CD14-positive monocyte (primary cell): ENCODE data around the gene STK11IP. TPM values are rescaled to one million over a fixed set of nuclear protein-coding genes. Genes with fewer than 3 reads are reported as not detected.
A peak's percentile ranks its signal among the peaks of the same experiment; 100 is the strongest.

Source experiments
- DNase-seq, 3 donors: peaks; one replicate each; pipeline ENCODE4 v3.0.0-alpha.2; 2011 to 2022
- H2AFZ ChIP-seq: 2 replicates; pipeline ENCODE4 v1.6.0; 2012; ENCODE audit warnings: mild to moderate bottlenecking, low read depth, low read length, inconsistent platforms; ENCODE audit not compliant: insufficient read depth, poor library complexity, severe bottlenecking
- H3K27ac ChIP-seq, 2 donors: 1 replicate in 1 of 2; 2 replicates in 1 of 2; pipeline ENCODE4 v1.5.1; 2012 to 2013; ENCODE audit warnings: low read length in 2 of 2, control low read depth in 1 of 2, inconsistent platforms in 1 of 2, low read depth in 1 of 2, mild to moderate bottlenecking in 1 of 2
- H3K27me3 ChIP-seq, 2 donors: one replicate each; pipeline versions ENCODE4 v1.6.0 to v1.6.1; 2011 to 2013; ENCODE audit warnings: low read length in 2 of 2; ENCODE audit not compliant: control insufficient read depth in 2 of 2, insufficient read depth in 2 of 2
- H3K36me3 ChIP-seq, 2 donors: replicated peaks in 1 of 2; 1 replicate in 1 of 2; 2 replicates in 1 of 2; pipeline versions ENCODE4 v1.5.1 to v1.6.1; 2012 to 2013; ENCODE audit warnings: low read length in 2 of 2, control low read depth in 1 of 2, inconsistent platforms in 1 of 2, mild to moderate bottlenecking in 1 of 2; ENCODE audit not compliant: insufficient read depth in 2 of 2, control insufficient read depth in 1 of 2
- H3K4me1 ChIP-seq, 2 donors: 1 replicate in 1 of 2; 2 replicates in 1 of 2; pipeline versions ENCODE4 v1.5.1 to v1.6.1; 2012 to 2013; ENCODE audit warnings: low read length in 2 of 2, control low read depth in 1 of 2, inconsistent platforms in 1 of 2, mild to moderate bottlenecking in 1 of 2, moderate library complexity in 1 of 2; ENCODE audit not compliant: insufficient read depth in 2 of 2, control insufficient read depth in 1 of 2
- H3K4me2 ChIP-seq: replicated peaks from 2 replicates; pipeline ENCODE3; 2012; ENCODE audit warnings: low read length, moderate library complexity, mild to moderate bottlenecking; ENCODE audit not compliant: poor library complexity, severe bottlenecking; ENCODE audit errors: extremely low read depth
- H3K4me3 ChIP-seq, 3 experiments: fragments of 200-600 bp in 1 of 3; sonication (generic) in 1 of 3; replicated peaks in 1 of 3; 1 replicate in 2 of 3; 2 replicates in 1 of 3; pipeline ENCODE4 v1.5.1; 2011 to 2013; ENCODE audit warnings: low read length in 3 of 3, mild to moderate bottlenecking in 3 of 3, control low read depth in 2 of 3, low read depth in 2 of 3, inconsistent platforms in 1 of 3, moderate library complexity in 1 of 3
- H3K79me2 ChIP-seq: 2 replicates; pipeline ENCODE4 v1.6.0; 2012; ENCODE audit warnings: mild to moderate bottlenecking, control low read depth, inconsistent platforms, low read length, moderate library complexity; ENCODE audit not compliant: insufficient read depth
- H3K9ac ChIP-seq: 2 replicates; pipeline ENCODE4 v1.6.0; 2017; ENCODE audit warnings: low read length, mild to moderate bottlenecking; ENCODE audit not compliant: insufficient read depth, poor library complexity, severe bottlenecking
- H3K9me3 ChIP-seq, 2 donors: replicated peaks in 1 of 2; 1 replicate in 1 of 2; 2 replicates in 1 of 2; pipeline versions ENCODE4 v1.5.1 to v1.6.1; 2012 to 2013; ENCODE audit warnings: low read length in 2 of 2, control low read depth in 1 of 2; ENCODE audit not compliant: control insufficient read depth in 1 of 2, insufficient read depth in 1 of 2
- H4K20me1 ChIP-seq: 2 replicates; pipeline ENCODE4 v1.6.0; 2012; ENCODE audit warnings: mild to moderate bottlenecking, low read length, control low read depth, moderate library complexity; ENCODE audit not compliant: insufficient read depth
- H3K27ac Mint-ChIP-seq, 7 donors: one replicate each; pipeline ENCODE4 v1.8.0; 2020; ENCODE audit warnings: mild to moderate bottlenecking in 7 of 7, mixed read lengths in 7 of 7, moderate library complexity in 6 of 7, inconsistent platforms in 2 of 7
- H3K27me3 Mint-ChIP-seq, 3 donors: one replicate each; pipeline ENCODE4 v1.8.0; 2021 to 2022; ENCODE audit warnings: low read depth in 3 of 3, mild to moderate bottlenecking in 3 of 3, mixed read lengths in 3 of 3, moderate library complexity in 3 of 3, inconsistent platforms in 1 of 3
- H3K36me3 Mint-ChIP-seq, 2 donors: one replicate each; pipeline ENCODE4 v1.8.0; 2020; ENCODE audit warnings: mixed read lengths in 2 of 2, inconsistent platforms in 1 of 2, mild to moderate bottlenecking in 1 of 2
- H3K4me1 Mint-ChIP-seq: one replicate; pipeline ENCODE4 v1.8.0; 2020; ENCODE audit warnings: mild to moderate bottlenecking, mixed read lengths
- H3K4me3 Mint-ChIP-seq, 2 donors: one replicate each; pipeline ENCODE4 v1.8.0; 2020; ENCODE audit warnings: mild to moderate bottlenecking in 2 of 2, mixed read lengths in 2 of 2, moderate library complexity in 1 of 2
- H3K9me3 Mint-ChIP-seq, 7 donors: one replicate each; pipeline ENCODE4 v1.8.0; 2020 to 2022; ENCODE audit warnings: mixed read lengths in 7 of 7, mild to moderate bottlenecking in 6 of 7, moderate library complexity in 6 of 7, inconsistent platforms in 2 of 7
- WGBS: methylation state at CpG from one replicate; pipeline ENCODE4 v1.1.5; 2013; ENCODE audit warnings: missing lambda C conversion rate; ENCODE audit not compliant: insufficient coverage; 5-methylcytosine and 5-hydroxymethylcytosine counted together
- intact Hi-C, 2 donors: fragments of 100-400 bp; cut with micrococcal nuclease; formaldehyde crosslinking; loops; one replicate each; pipeline versions ENCODE4 v1.15.0 to v1.15.1; 2023
- polyA plus RNA-seq, 3 donors: library from polyadenylated mRNA; depleted of rRNA in 1 of 3; unstranded in 2 of 3; stranded (reverse) in 1 of 3; fragments of 300-500 nt in 2 of 3; fragments of >200 nt in 1 of 3; fragmentation: Illumina TruSeq in 2 of 3; gene quantifications; 1 replicate in 2 of 3; 2 replicates in 1 of 3; pipeline ENCODE4 v1.2.3, GENCODE V29; 2012 to 2021
- TF ChIP-seq, protein P1 (sequence below): fragments of 200-600 bp; IDR thresholded peaks from one replicate; pipeline ENCODE4 v1.8.0; 2022; ENCODE audit warnings: antibody characterized with exemption, mild to moderate bottlenecking

Gene STK11IP
- polyA plus RNA-seq, 3 donors, result 13.0 to 79.1 (median 15.7) TPM

DNA sequence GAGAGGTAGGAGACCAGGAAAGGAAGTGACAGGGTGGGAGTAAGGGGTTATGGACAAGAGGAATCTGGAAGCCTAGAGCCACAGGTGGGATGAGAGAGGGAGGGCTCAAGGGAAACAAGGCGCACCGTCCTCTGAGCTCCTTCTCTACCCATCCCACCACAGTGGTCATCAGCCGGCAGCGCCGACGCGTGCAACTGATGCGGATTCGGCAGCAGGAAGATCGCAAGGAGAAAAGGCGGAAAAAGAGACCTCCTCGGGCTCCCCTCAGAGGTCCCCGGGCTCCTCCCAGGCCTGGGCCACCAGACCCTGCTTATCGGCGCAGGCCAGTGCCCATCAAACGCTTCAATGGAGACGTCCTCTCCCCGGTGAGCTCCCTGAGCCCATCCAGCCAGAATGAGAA lies 48.7 kb upstream of the STK11IP start:
- no peak overlapping the region for H2AFZ ChIP-seq
- H3K27me3 Mint-ChIP-seq, result peaks cover 53 to 82% (median 61%) of the 10 kb centered on the region in 3 donors
- peaks cover 13% of the 10 kb centered on the region for H3K4me1 Mint-ChIP-seq
- no peak for DNase-seq
- H3K36me3 Mint-ChIP-seq, result peaks cover 3 to 6% of the 10 kb centered on the region in 2 donors
- no peaks in the 10 kb centered on the region for H3K79me2 ChIP-seq
- no peak overlapping the region for H3K27ac ChIP-seq
- H3K36me3 ChIP-seq, result no peaks in the 10 kb centered on the region
- H3K4me3 Mint-ChIP-seq, result peak overlapping the region in 1 of 2 donors; percentile 41
- 91% methylated on average over 16 of the region's 18 CpGs for WGBS
- no peaks in the 10 kb centered on the region for H4K20me1 ChIP-seq
- H3K4me1 ChIP-seq, result peaks cover 16 to 23% of the 10 kb centered on the region in 2 donors
- no peak overlapping the region for H3K9ac ChIP-seq
- H3K4me2 ChIP-seq, result no peak overlapping the region
- H3K4me3 ChIP-seq, result no peak overlapping the region
- TF ChIP-seq, protein P1, sequence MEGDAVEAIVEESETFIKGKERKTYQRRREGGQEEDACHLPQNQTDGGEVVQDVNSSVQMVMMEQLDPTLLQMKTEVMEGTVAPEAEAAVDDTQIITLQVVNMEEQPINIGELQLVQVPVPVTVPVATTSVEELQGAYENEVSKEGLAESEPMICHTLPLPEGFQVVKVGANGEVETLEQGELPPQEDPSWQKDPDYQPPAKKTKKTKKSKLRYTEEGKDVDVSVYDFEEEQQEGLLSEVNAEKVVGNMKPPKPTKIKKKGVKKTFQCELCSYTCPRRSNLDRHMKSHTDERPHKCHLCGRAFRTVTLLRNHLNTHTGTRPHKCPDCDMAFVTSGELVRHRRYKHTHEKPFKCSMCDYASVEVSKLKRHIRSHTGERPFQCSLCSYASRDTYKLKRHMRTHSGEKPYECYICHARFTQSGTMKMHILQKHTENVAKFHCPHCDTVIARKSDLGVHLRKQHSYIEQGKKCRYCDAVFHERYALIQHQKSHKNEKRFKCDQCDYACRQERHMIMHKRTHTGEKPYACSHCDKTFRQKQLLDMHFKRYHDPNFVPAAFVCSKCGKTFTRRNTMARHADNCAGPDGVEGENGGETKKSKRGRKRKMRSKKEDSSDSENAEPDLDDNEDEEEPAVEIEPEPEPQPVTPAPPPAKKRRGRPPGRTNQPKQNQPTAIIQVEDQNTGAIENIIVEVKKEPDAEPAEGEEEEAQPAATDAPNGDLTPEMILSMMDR, result no peak
- intact Hi-C loops, result no loop called here
- peaks cover 29 to 64% of the 10 kb centered on the region in 2 donors for H3K27me3 ChIP-seq
- no peak overlapping the region for H3K27ac Mint-ChIP-seq
- peaks cover 0 to 5% of the 10 kb centered on the region in 2 donors for H3K9me3 ChIP-seq
- peaks cover 0 to 18% (median 3%) of the 10 kb centered on the region in 7 donors for H3K9me3 Mint-ChIP-seq

DNA sequence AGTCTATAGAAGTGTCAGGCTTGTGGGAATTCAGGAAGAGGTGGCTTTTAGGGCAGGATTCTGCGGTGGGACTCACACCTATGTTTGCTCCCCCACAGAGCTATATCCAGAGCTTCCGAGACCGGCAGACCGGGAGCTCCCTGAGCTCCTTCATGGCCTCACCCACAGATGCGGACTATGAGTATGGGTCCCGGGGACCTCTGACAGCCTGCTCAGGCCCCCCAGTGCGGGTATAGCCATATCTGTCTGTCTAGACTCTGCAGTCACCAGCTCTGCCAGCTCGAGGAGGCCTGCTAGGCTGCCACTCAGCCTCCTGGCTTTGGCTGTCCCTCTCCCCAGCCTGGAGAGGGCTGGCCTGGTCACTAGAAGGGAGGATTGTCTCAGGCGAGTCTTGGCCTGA lies 48.0 kb upstream of the STK11IP start:
- no peak overlapping the region for H3K27ac Mint-ChIP-seq
- H3K4me2 ChIP-seq, result no peak overlapping the region
- peaks cover 0 to 5% of the 10 kb centered on the region in 2 donors for H3K9me3 ChIP-seq
- no peaks in the 10 kb centered on the region for H4K20me1 ChIP-seq
- H3K9me3 Mint-ChIP-seq, result peaks cover 0 to 14% (median 3%) of the 10 kb centered on the region in 7 donors
- WGBS, result 81% methylated on average over 7 of the region's 9 CpGs
- H3K36me3 ChIP-seq, result no peaks in the 10 kb centered on the region
- H2AFZ ChIP-seq, result no peak overlapping the region
- peaks cover 47 to 78% (median 57%) of the 10 kb centered on the region in 3 donors for H3K27me3 Mint-ChIP-seq
- no peak overlapping the region for H3K9ac ChIP-seq
- H3K79me2 ChIP-seq, result no peaks in the 10 kb centered on the region
- TF ChIP-seq, protein P1, result no peak
- H3K4me3 ChIP-seq, result no peak overlapping the region
- intact Hi-C loops, result loop anchor here (5.0 kb wide), 1 partner anchor 48 kb away; the partner anchor contains the start of gene STK11IP (in 2 of the 2)
- no peak overlapping the region for H3K27ac ChIP-seq
- peaks cover 8% of the 10 kb centered on the region for H3K4me1 Mint-ChIP-seq
- H3K4me3 Mint-ChIP-seq, result no peak overlapping the region
- peaks cover 3% of the 10 kb centered on the region in 2 donors for H3K36me3 Mint-ChIP-seq
- peaks cover 24 to 60% of the 10 kb centered on the region in 2 donors for H3K27me3 ChIP-seq
- H3K4me1 ChIP-seq, result peaks cover 12 to 18% of the 10 kb centered on the region in 2 donors
- no peak for DNase-seq
